H4 (cell line): ENCODE results near the gene CRACR2B. TPM values are rescaled to one million over a fixed set of nuclear protein-coding genes. Genes with fewer than 3 reads are reported as not detected.

Source experiments
- DNase-seq: peaks from one replicate; pipeline ENCODE4 v3.0.0-alpha.2; 2015; ENCODE audit warnings: low spot score
- total RNA-seq: library from RNA; depleted of rRNA; stranded (reverse); fragments of >200 nt; shearing (Covaris generic); gene quantifications from 2 replicates; pipeline ENCODE4 v1.2.3, GENCODE V29; 2014

The CRACR2B gene
- total RNA-seq, 1 experiment from 2014 or later, result not detected

GRCh38 chr11:810040-810567, 17.6 kb upstream of the CRACR2B start:
- DNase-seq, result no peak

GRCh38 chr11:811446-812245, 16.1 kb upstream of the CRACR2B start:
- no peak for DNase-seq

DNA sequence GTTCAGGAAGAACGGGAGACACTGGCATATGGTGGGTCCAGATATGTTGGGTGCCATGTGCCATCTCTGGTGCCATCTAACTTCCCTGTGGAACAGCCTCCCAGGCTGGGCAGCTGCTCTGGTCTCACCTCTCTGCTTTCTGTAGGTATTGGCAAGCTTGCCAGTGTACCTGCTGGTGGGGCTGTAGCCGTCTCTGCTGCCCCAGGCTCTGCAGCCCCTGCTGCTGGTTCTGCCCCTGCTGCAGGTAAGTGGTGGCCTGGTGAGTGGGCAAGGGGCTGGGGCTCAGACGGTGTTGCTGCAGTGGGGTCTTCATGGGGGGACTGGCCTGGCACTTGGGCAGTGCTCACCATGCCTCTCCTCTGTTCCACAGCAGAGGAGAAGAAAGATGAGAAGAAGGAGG, 15.3 kb upstream of the CRACR2B start:
- no peak for DNase-seq

- DNase-seq, result no peak
Observed at GRCh38 chr11:813072-813455, 14.7 kb upstream of the CRACR2B start.

DNA sequence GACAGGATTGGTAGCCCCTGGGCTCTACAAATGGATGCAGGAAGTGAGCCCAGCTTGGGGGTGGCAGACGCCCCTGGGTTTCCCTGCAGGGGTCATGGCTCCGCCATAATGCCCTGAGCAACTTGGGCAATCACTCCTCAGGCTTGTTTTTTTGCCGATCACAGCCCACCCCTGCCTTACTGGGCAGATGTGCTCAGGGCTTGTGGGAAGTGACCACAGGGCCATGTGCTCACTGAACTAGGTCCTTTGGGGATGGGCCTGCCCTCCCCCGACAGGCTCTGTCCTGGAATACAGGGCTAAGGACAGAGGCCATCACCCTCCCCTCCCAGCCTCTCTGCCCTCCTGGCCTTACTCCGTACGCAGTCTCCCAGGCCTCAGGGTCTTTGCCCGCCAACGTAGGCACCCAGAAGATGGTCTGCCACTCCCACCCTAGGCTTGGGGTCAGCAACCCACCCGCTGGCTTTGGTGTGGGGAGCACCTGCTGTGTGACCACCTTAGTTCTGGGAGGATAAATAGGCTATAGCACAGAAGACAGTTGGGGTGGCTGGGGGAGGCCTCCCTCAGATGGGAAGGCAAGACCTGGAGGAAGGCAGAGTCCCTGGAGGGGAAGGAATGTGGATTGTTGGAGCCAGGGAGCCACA, 14.1 kb upstream of the CRACR2B start:
- DNase-seq, result no peak

GRCh38 chr11:815675-816432, 11.9 kb upstream of the CRACR2B start:
- no peak for DNase-seq

DNA sequence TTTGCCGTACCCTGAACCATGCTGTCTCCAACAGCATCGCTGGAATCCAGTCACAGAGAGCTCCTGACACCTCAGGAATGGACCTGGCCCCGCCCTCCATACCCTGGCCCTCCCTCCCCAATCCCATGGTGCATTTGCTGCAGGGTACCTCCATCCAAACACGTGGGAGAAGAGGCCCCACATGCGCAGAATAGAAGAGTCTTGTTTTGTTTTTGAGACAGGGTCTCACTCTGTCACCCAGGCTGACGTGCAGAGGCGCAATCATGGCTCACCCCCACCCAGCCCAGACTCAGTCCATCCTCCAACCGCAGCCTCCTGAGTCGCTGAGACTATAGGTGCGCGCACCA, 11.3 kb upstream of the CRACR2B start:
- no peak for DNase-seq

- no peak for DNase-seq
Observed at GRCh38 chr11:818396-819128, 9.2 kb upstream of the CRACR2B start, which contains the start of gene PNPLA2. TSS of gene PNPLA2 (plus strand) at chr11:818914. CDS start at chr11:819719, 805 bp downstream.

GRCh38 chr11:819129-819931, 8.4 kb upstream of the CRACR2B start:
- DNase-seq, result peak; percentile 79

DNA sequence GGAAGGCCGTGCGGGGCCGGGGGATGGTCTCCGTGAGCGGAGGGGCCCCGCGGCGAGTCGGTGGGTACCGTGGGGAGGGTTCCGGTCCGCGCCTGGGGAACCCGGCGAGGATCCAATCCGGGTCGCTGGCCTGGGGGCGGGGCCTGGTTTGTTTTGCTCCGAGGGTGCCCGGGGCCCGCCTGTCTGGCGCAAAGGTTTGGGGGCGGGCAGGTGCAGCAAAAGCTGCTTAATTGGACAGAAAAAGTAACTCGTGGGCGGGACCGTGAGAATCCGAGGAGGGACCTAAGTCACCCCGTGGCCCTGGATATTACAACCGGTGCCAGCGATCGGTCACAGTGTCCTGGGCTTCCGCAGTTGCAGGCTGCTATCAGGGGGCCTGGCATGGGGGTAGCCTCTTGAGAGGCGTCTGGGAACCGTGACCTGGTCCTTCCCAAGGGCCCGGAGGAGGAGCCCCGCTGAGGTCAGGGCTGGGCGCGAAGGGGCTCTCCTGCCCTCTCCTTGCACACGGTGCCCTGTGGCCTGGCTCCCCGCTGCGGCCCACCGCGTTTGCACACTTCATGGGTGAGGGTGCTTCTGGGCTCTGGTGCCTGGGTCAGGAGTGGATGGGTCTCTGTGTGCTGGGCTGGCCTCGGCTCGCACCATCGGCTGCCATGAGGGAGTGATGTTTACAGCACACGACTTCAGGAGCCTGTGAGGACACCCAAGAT, 7.6 kb upstream of the CRACR2B start:
- DNase-seq, result peak; percentile 86

DNA sequence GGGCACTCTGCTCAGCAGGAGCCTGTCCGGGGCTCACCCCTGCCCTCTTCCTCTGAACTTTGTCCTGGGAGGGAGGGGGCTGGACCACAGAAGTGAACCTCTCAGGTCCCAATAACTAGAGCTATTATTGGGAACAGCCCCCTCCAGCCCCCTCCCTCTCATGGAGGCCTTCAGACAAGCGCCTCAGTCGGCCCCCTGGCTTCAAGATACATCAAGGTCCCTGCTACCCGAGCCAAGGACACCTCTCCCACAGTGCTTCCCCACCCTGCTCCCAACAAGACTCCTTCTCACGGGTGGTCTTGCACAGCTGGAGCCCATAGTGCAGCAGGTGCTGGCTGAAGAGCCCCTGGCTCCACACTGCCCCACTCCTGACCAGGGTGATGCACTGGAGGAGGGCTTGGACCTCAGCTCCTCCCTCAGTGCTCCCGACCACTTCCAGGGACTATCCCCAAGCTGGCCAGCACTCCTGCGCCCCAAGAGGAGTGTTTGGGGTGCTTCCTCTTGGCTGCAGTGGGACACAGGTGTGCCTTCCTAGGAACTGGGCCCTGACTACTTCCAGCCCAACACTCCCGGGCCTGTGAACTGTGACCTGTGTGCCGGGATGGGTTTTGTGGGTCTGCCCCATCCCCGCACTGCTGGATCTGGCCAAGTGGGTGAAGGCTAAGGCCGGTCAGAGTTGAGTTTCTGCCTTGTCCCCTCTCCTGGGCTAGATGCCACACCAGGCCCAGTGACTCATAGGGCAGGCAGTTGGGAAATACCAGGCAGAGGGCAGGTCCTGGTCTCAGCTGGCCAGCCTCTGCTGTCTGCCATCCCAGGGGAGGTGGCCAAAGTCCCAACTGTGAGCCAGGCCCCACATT, 6.8 kb upstream of the CRACR2B start:
- DNase-seq, result no peak

GRCh38 chr11:821512-822371, 6.0 kb upstream of the CRACR2B start:
- DNase-seq, result no peak

- no peak for DNase-seq
Observed at GRCh38 chr11:823441-824291, 4.1 kb upstream of the CRACR2B start.

DNA sequence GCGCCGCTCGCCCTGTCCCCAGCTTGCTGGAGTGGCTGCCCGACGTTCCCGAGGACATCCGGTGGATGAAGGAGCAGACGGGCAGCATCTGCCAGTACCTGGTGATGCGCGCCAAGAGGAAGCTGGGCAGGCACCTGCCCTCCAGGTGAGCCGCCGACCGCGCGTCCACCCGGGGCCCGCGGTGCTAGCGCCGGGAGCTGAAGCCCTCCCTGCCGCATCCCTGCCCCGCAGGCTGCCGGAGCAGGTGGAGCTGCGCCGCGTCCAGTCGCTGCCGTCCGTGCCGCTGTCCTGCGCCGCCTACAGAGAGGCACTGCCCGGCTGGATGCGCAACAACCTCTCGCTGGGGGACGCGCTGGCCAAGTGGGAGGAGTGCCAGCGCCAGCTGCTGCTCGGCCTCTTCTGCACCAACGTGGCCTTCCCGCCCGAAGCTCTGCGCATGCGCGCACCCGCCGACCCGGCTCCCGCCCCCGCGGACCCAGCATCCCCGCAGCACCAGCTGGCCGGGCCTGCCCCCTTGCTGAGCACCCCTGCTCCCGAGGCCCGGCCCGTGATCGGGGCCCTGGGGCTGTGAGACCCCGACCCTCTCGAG, 3.3 kb upstream of the CRACR2B start:
- DNase-seq, result no peak

- no peak for DNase-seq
Observed at GRCh38 chr11:824942-825341, 2.8 kb upstream of the CRACR2B start.

DNA sequence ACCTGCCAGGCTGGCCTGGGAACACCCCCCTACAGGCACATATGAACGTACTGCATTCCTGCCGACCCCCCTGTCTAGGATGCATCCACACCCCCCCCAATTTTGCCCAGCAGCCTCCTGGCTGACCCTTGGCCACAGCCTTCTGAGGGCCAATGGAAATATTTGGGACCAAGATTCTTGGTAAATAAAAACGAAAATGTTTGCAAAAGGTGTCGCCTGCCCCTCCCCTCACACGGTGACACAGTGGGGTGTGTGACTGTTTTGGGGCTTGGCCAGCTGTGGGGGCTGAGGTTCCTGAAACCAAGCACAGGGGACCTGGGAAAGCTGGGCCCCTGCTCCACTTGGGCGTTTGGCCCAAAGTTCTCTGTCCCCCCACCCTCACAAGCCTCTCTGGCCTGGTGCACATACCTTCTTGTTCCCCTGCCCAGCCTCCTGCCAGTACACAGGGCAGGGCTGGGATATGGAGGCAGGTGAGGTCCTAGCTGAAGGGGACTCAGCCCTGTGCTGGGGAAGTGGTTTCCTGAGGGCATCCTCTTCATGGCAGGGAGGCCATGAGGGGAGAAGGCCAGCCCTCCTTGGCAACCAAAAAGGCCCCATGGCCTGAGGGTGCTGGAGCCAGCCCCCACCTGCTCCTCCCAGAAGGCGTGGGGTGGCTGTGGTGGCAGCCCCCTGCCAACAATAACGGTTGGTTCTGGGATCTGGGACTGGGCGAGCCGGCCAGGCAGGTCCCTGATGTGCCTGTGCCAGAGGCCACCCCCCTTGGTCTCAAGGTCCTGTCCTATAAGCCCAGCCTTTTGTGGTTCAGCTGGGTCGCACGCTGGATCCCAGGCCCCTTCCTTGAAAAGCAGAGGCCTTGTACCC, 2.1 kb upstream of the CRACR2B start:
- no peak for DNase-seq
